Ectodermal cell (in vitro differentiated cells): Measurements from ENCODE around the gene LTA4H. TPM values are rescaled to one million over a fixed set of nuclear protein-coding genes. Genes with fewer than 3 reads are reported as not detected.
A peak's percentile ranks its signal among the peaks of the same experiment; 100 is the strongest.

Experiments
- H3K27ac ChIP-seq: 2 replicates; pipeline ENCODE4 v1.7.0; 2013; ENCODE audit warnings: mild to moderate bottlenecking, low read depth, low read length; ENCODE audit not compliant: insufficient read depth, poor library complexity, severe bottlenecking
- H3K27me3 ChIP-seq: 2 replicates; pipeline ENCODE4 v1.7.0; 2013; ENCODE audit warnings: mild to moderate bottlenecking, low read length; ENCODE audit not compliant: insufficient read depth, control insufficient read depth, poor library complexity, severe bottlenecking
- H3K36me3 ChIP-seq: one replicate; pipeline ENCODE4 v1.7.0; 2013; ENCODE audit warnings: low read length; ENCODE audit not compliant: control insufficient read depth, insufficient read depth
- H3K4me1 ChIP-seq: one replicate; pipeline ENCODE4 v1.7.0; 2013; ENCODE audit warnings: low read length; ENCODE audit not compliant: control insufficient read depth, insufficient read depth
- H3K4me3 ChIP-seq: 2 replicates; pipeline ENCODE4 v1.7.0; 2013; ENCODE audit warnings: low read depth, low read length, control low read depth; ENCODE audit not compliant: insufficient read depth
- H3K9me3 ChIP-seq: 2 replicates; pipeline ENCODE4 v1.7.0; 2013; ENCODE audit warnings: mild to moderate bottlenecking, low read length, moderate library complexity; ENCODE audit not compliant: control insufficient read depth
- WGBS, 2 experiments: methylation state at CpG; one replicate each; pipeline ENCODE4 v1.1.7; 2013; ENCODE audit warnings: missing lambda C conversion rate in 2 of 2; 5-methylcytosine and 5-hydroxymethylcytosine counted together
- polyA plus RNA-seq, 4 experiments: library from polyadenylated mRNA; stranded (reverse); fragments of 50-300 nt; gene quantifications; one replicate each; pipeline ENCODE4 v1.2.3, GENCODE V29; 2013

Gene LTA4H
- polyA plus RNA-seq (2013, experiment 1 of 4) = 215 TPM
- polyA plus RNA-seq (2013, experiment 2 of 4) = 233 TPM
- polyA plus RNA-seq (2013, experiment 3 of 4) = 169 TPM
- 188 TPM for polyA plus RNA-seq (2013, experiment 4 of 4)

DNA sequence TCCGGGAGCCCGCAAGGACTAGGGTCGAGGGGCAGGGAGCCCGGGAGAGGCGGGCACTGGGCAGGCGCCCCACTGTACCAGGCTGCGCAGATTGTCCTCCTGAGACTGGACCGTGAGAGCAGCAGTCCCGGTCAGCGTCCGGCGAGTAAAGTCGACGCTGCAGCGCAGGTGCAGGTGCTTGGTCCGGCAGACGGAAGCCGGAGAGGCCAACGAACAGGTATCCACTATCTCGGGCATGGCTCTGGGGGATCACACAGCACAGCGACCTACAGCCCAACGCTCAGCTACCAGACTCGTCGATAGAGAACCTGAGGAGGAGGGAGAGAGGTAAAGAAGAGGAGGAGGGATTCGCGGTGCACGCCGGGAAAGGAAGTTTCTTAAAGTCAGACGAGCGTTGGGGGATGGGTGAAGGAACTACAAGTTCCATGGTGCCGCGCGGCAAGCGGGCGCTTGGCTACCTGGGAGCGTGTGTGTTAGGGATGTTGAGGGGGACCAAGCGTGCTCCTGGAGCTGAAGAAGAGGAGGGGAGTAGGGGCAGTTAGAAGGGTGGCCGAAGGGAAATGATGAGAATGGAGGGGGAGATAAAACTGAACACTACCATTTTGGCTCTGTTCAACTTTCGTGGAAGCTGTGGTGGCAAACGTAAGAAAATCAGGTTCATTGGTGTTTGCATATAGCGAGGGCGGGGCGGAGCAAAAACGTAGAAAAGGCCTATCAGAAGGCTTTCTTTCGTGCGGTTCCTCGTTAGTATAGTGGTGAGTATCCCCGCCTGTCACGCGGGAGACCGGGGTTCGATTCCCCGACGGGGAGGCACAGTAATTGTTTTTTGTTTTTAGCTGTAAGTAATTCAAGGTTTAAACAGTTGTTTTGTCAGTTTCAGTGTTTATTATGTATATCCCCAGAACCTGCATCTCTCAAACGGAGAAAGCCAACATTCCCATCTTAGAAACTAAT, at the start of gene LTA4H:
TSS of gene LTA4H (minus strand) at position 305 of the 954 bp plus-strand sequence. CDS start at position 237, 68 bp downstream.
- Histone ChIP-seq H3K4me3 (peak within 1 kb of the TSS; percentile 98), H3K36me3 (no peaks in the 10 kb centered on the region), H3K27me3 (no peaks in the 10 kb centered on the region), H3K4me1 (peaks cover 12% of the 10 kb centered on the region), H3K9me3 (no peaks in the 10 kb centered on the region), H3K27ac (peak within 1 kb of the TSS; percentile 83)
- 0% methylated on average over 54 to 55 of the region's 55 CpGs for WGBS, 2 experiments

DNA sequence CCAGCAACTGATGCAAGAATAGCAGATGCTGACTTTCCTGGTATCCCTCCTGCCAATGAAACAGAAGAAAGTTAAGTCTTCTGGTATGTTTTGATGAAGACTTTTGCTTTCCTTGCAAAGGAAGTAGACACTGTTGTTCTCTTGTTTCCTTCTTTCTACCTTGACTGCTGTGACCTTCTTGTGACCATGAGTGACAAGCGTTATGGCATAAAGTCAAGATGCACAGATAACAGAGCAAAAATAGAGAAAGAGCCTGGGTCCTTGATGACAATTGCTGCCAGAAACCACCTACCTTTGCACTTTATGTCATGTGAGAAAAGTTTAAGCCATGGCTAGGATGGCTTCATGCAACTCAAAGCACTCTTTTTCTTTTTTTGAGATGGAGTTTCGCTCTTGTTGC, 49.2 kb upstream of the LTA4H start:
- WGBS, 2 experiments = 87 to 99% methylated on average over 2 of the region's 2 CpGs
- Histone ChIP-seq H3K4me1 (no peaks in the 10 kb centered on the region), H3K4me3 (no peak overlapping the region), H3K36me3 (no peaks in the 10 kb centered on the region), H3K9me3 (no peaks in the 10 kb centered on the region), H3K27ac (no peak overlapping the region), H3K27me3 (no peaks in the 10 kb centered on the region)

DNA sequence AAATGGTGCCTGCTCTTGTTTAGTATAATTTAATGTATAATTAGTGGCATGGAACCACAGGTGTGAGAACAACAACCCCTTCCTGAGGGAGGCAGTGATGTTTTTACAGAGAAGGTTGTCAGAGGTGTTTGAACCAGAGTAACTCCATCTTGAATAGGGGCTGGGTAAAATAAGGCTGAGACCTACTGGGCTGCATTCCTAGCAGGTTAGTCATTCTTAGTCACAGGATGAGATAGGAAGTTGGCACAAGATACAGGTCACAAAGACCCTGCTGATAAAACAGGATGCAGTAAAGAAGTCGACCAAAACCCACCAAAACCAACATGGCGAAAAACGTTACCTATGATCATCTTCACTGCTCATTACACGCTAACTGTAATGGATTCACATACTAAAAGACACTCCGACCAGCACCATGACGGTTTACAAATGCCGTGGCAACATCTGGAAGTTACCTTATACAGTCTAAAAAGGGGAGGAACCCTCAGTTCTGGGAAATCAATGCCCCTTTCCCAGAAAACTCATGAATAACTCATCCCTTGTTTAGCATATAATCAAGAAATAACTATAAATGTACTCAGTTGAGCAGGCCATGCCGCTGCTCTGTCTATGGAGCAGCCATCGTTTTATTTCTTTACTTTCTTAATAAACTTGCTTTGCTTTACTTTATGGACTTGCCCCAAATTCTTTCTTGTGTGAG, 47.8 kb upstream of the LTA4H start:
- no peaks in the 10 kb centered on the region for H3K36me3 ChIP-seq
- H3K27ac ChIP-seq = no peak overlapping the region
- no peaks in the 10 kb centered on the region for H3K9me3 ChIP-seq
- 92 to 93% methylated on average over 9 of the region's 9 CpGs for WGBS, 2 experiments
- no peak overlapping the region for H3K4me3 ChIP-seq
- H3K27me3 ChIP-seq = no peaks in the 10 kb centered on the region
- H3K4me1 ChIP-seq = no peaks in the 10 kb centered on the region

DNA sequence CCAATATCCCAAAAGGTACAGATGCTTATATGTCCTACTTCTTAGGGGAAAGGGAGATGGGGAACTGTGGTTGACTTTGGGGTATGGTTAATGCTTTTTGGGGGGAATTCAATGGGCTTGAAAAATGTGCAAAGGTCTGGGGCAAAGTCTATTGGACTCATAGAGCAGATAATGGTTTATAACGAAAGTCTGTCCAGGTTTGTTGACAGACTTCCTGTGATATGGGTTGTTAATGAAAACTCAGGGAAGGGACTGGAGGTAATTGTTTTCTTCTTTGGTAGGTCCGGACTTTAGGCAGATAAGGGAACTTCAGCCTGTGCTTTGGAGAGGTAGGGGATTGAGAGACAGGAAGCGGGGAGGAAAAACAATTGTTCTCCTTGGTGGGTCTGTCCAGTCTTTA, 46.2 kb upstream of the LTA4H start:
- H3K4me3 ChIP-seq = no peak overlapping the region
- H3K27ac ChIP-seq = no peak overlapping the region
- 90 to 95% methylated on average over 3 of the region's 3 CpGs for WGBS, 2 experiments

DNA sequence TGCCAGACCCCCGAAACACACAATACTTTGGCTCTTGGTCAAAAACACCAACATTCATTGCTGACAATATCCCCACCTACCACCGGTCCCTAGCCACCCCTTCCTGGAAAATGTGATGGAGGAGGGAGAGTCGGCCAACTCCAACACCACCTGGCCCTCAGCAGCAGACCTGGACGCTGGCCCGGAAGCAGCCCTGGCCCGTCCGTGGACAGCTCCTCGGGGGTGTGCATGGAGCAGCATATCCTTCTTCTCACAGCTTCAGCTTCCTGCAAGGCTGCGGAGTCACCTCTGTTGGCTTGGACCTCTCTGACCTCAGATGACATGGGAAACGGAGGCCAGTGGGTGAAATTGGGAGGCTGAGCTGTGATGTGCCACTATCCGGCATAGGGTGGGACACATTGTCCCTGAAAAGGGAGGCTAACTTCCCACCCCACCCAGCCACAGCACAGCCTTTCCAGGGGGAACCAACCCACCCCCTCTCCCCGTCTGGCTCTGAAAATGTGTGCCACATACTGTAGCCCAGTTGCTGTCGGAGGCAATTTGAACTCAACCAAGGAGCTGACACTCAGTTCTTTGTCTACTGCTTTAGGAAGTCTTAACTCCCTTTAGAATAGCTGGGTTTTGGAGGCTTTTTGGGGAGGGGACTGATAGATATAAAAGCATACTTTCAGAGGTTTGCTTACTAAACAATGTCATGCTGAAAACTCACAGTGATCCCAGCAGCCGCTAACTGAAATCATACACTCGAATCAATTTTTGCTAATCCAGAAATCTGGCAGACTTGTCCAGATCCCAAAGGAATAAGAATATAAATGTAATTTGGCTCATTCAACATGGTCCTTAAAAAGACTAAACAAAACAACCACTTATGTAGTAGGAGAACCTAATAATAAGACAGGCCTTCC, 43.1 kb upstream of the LTA4H start:
- Histone ChIP-seq H3K4me3 (no peak overlapping the region), H3K36me3 (no peaks in the 10 kb centered on the region), H3K27me3 (no peaks in the 10 kb centered on the region), H3K4me1 (peaks cover 2% of the 10 kb centered on the region), H3K9me3 (no peaks in the 10 kb centered on the region), H3K27ac (no peak overlapping the region)
- WGBS, 2 experiments = 89 to 94% methylated on average over 15 of the region's 15 CpGs

More for the DNA sequence above, 46.2 kb upstream of the LTA4H start:
- Histone ChIP-seq H3K27me3 (no peaks in the 10 kb centered on the region), H3K4me1 (no peaks in the 10 kb centered on the region), H3K36me3 (no peaks in the 10 kb centered on the region), H3K9me3 (no peaks in the 10 kb centered on the region)

DNA sequence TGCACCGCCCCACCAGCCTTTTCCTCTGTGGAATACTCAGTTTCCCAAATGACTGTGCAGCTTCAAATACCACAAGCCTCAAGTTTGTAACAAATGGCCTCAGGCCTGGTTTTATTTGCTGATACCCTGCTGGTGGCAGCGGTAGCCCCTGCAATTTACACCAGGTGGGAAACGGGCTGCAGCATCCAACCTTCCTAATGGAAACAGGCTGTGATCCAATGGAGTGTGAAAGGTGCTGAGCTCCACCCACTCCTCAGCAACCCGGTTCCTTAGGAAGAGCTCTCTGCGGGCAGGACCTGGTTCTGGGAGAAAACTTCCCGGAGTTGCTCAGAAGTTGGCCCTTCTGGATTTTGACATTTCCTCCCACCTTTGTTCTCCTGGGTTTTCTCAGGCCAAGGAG, 41.7 kb upstream of the LTA4H start:
- 78 to 80% methylated on average over 6 of the region's 6 CpGs for WGBS, 2 experiments
- Histone ChIP-seq H3K36me3 (no peaks in the 10 kb centered on the region), H3K4me1 (peaks cover 6% of the 10 kb centered on the region), H3K27ac (no peak overlapping the region), H3K9me3 (no peaks in the 10 kb centered on the region), H3K4me3 (no peak overlapping the region), H3K27me3 (no peaks in the 10 kb centered on the region)

DNA sequence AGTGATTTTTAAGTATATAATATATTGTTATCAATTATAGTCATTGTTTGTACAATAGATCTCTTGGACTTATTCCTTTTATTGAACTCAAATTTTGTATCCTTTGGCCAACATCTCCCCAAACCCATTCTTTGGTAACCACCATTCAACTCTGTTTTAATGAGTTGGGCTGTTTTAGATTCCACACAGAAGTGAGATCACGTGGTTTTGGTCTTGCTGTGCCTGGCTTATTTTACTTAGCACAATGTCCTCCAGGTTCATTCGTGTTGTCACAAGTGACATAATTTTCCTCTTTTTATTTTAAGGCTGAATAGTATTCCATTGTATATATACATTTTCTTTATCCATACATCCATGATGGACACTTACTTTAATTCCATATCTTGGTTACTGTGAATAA, 40.2 kb upstream of the LTA4H start:
- Histone ChIP-seq H3K27me3 (no peaks in the 10 kb centered on the region), H3K36me3 (no peaks in the 10 kb centered on the region), H3K4me3 (no peak overlapping the region), H3K9me3 (no peaks in the 10 kb centered on the region), H3K4me1 (peaks cover 10% of the 10 kb centered on the region), H3K27ac (no peak overlapping the region)
- WGBS, 2 experiments = 97 to 100% methylated on average over 2 of the region's 2 CpGs

DNA sequence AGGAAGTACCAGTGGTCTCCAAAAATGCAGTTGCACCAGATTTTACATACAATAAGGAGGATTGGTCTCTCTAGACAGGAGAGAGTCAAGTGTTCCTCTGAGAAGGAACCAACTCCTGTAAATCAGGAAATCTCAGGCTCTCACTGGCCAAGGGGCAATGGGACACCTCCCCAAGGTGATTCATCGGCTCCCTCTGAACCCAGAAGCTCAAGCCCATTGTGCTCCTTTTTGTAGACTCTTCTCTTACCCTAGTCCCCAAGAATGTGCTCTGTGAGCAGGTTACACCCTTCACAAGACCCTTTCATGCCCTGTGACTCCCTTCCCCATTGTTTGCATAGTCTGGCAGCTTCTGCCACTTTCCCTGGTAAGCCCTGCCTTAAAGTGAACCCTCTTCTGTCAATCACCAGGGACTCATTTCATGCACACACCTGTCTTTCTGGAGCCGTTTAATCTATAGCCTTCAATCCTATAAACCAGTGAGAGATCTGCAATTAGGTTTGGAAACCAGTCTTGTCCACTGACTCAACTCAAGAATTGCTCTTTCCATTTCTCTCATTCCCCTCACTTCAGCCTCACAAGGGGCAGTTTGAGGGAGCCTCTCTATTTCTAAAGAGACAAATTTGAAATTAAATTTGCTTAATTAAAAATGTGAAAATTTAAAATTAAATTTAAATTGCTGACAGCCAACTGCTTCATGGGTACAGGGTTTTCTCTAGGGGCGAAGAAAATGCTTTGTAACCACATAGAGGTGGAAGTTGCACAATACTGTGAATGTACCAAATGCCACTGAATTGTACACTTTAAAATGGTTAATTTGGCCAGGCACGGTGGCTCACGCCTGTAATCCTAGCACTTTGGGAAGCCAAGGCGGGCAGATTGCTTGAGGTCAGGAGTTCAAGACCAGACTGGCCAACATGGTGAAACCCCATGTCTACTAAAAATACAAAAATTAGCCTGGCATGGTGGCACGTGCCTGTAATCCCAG, 38.3 kb upstream of the LTA4H start:
- H3K36me3 ChIP-seq = no peaks in the 10 kb centered on the region
- H3K9me3 ChIP-seq = no peaks in the 10 kb centered on the region
- H3K27ac ChIP-seq = peak overlapping the region; percentile 45
- no peak overlapping the region for H3K4me3 ChIP-seq
- H3K27me3 ChIP-seq = no peaks in the 10 kb centered on the region
- H3K4me1 ChIP-seq = peaks cover 10% of the 10 kb centered on the region
- WGBS, 2 experiments = 85 to 90% methylated on average over 7 of the region's 7 CpGs
